HepG2 (cell line): ENCODE data around the gene WDR70. TPM values are rescaled to one million over a fixed set of nuclear protein-coding genes. Genes with fewer than 3 reads are reported as not detected.

Source experiments
- ATAC-seq: fragments of 200-7000 bp; cut with Tn5 transposase; 3 replicates; pipeline ENCODE4 v1.9.1; 2020; ENCODE audit warnings: mild to moderate bottlenecking, moderate library complexity
- BruUV-seq: library from RNA; stranded (reverse); fragments of 400-500 nt; replicated peaks from 2 replicates; lab custom pipeline; 2021; lab: Mats Ljungman, UMichigan
- CTCF ChIA-PET: fragments of 300-600 bp; formaldehyde crosslinking; extraction: SDS; loops from one replicate; lab custom pipeline; 2021; ENCODE audit warnings: low total read pairs, inconsistent platforms, low intra/inter-chr PET ratio; lab: Yijun Ruan, JAX
- POLR2A ChIA-PET: fragments of 350-600 bp; sonication (Branson Sonifier 250); formaldehyde crosslinking; loops from one replicate; lab custom pipeline; 2020; ENCODE audit warnings: antibody characterized with exemption, inconsistent platforms; lab: Yijun Ruan, JAX
- DNase-seq: peaks from one replicate; pipeline ENCODE4 v3.0.0-alpha.2; 2015; ENCODE audit warnings: low spot score
- FAIRE-seq: peaks from 3 replicates; lab custom pipeline; 2011; peaks lifted over from hg19 to GRCh38; lab: Jason Lieb, UNC
- H2AFZ ChIP-seq: one replicate; pipeline ENCODE4 v1.6.1; 2011; ENCODE audit warnings: low read length, inconsistent platforms
- H3K27ac ChIP-seq: fragments of 300-600 bp; 3 replicates; pipeline ENCODE4 v1.8.0; 2011; ENCODE audit warnings: mixed run types, mild to moderate bottlenecking, mixed read lengths, low read length, inconsistent platforms; ENCODE audit not compliant: insufficient read depth; ENCODE audit errors: extremely low read length
- H3K27me3 ChIP-seq, 2 experiments: fragments of 200-600 bp in 1 of 2; 2 replicates in 1 of 2; 3 replicates in 1 of 2; pipeline versions ENCODE4 v1.6.0 to v1.8.0; 2011; ENCODE audit warnings: low read length in 2 of 2, mild to moderate bottlenecking in 2 of 2, moderate library complexity in 2 of 2, inconsistent platforms in 1 of 2; ENCODE audit not compliant: insufficient read depth in 2 of 2, control insufficient read depth in 1 of 2
- H3K36me3 ChIP-seq, 2 experiments: fragments of 200-600 bp in 1 of 2; replicated peaks in 1 of 2; 2 replicates in 1 of 2; 3 replicates in 1 of 2; pipeline versions ENCODE4 v1.5.1 to v1.8.0; 2011; ENCODE audit warnings: low read length in 2 of 2, inconsistent platforms in 1 of 2; ENCODE audit not compliant: insufficient read depth in 2 of 2, control insufficient read depth in 1 of 2
- H3K4me1 ChIP-seq: 2 replicates; pipeline ENCODE4 v1.5.1; 2012; ENCODE audit warnings: low read length, inconsistent platforms; ENCODE audit not compliant: insufficient read depth
- H3K4me2 ChIP-seq: 2 replicates; pipeline ENCODE4 v1.6.0; 2011; ENCODE audit warnings: low read depth, low read length, inconsistent platforms
- H3K4me3 ChIP-seq, 3 experiments: fragments of 200-600 bp in 1 of 3; sonication (generic), shearing (Covaris generic) in 1 of 3; replicated peaks in 1 of 3; 2 replicates each; pipeline ENCODE4 v1.5.1; 2011 to 2016; ENCODE audit warnings: low read length in 3 of 3, inconsistent platforms in 2 of 3, low read depth in 2 of 3, mild to moderate bottlenecking in 2 of 3, control low read depth in 1 of 3, mixed read lengths in 1 of 3; ENCODE audit not compliant: insufficient read depth in 1 of 3
- H3K79me2 ChIP-seq: one replicate; pipeline ENCODE4 v1.6.1; 2011; ENCODE audit warnings: low read length, inconsistent platforms; ENCODE audit not compliant: insufficient read depth
- H3K9ac ChIP-seq: 2 replicates; pipeline ENCODE4 v1.6.0; 2011; ENCODE audit warnings: mild to moderate bottlenecking, low read depth, low read length, inconsistent platforms; ENCODE audit not compliant: insufficient read depth
- H3K9me3 ChIP-seq: 2 replicates; pipeline ENCODE4 v1.5.1; 2012; ENCODE audit warnings: mild to moderate bottlenecking, low read length
- H4K20me1 ChIP-seq: 2 replicates; pipeline ENCODE4 v1.6.0; 2011; ENCODE audit warnings: inconsistent platforms, mild to moderate bottlenecking, low read length, moderate library complexity; ENCODE audit not compliant: insufficient read depth
- HNF1A ChIP-seq, 2 experiments: sonication (generic) in 1 of 2; formaldehyde crosslinking in 1 of 2; IDR thresholded peaks; 2 replicates each; pipeline versions ENCODE4 v1.4.0 to v1.6.1; 2016 to 2020; ENCODE audit warnings: borderline replicate concordance in 1 of 2, low read depth in 1 of 2, mild to moderate bottlenecking in 1 of 2, missing genetic modification reagents in 1 of 2
- NR2F2 ChIP-seq: IDR thresholded peaks from 2 replicates; pipeline ENCODE4 v1.6.1; 2012; ENCODE audit warnings: low read depth, inconsistent platforms, borderline replicate concordance
- SP2 ChIP-seq: sonication (generic); formaldehyde crosslinking; IDR thresholded peaks from 2 replicates; pipeline ENCODE4 v1.5.1; 2020; ENCODE audit warnings: mild to moderate bottlenecking, missing genetic modification reagents
- TBP ChIP-seq: sonication (generic); formaldehyde crosslinking; IDR thresholded peaks from 2 replicates; pipeline ENCODE4 v1.5.0; 2020; ENCODE audit warnings: missing genetic modification reagents
- ZBTB34 ChIP-seq: sonication (generic); formaldehyde crosslinking; IDR thresholded peaks from 2 replicates; pipeline ENCODE4 v1.8.0; 2022; ENCODE audit warnings: mild to moderate bottlenecking, missing genetic modification reagents
- ZMYM3 ChIP-seq: sonication (generic); formaldehyde crosslinking; IDR thresholded peaks from 2 replicates; pipeline ENCODE4 v1.5.1; 2020; ENCODE audit warnings: mild to moderate bottlenecking, missing genetic modification reagents
- ZNF124 ChIP-seq: sonication (generic); formaldehyde crosslinking; IDR thresholded peaks from 2 replicates; pipeline ENCODE4 v1.4.0; 2020; ENCODE audit warnings: missing genetic modification reagents
- ZNF143 ChIP-seq: sonication (generic); formaldehyde crosslinking; IDR thresholded peaks from 2 replicates; pipeline ENCODE4 v1.4.0; 2020; ENCODE audit warnings: missing genetic modification reagents
- ZNF3 ChIP-seq: IDR thresholded peaks from 2 replicates; pipeline ENCODE4 v1.7.0; 2017; ENCODE audit warnings: inconsistent platforms
- ZNF576 ChIP-seq: sonication (generic); formaldehyde crosslinking; IDR thresholded peaks from 2 replicates; pipeline ENCODE4 v1.4.0; 2020; ENCODE audit warnings: mild to moderate bottlenecking, missing genetic modification reagents
- ZNF615 ChIP-seq: sonication (generic); formaldehyde crosslinking; IDR thresholded peaks from 2 replicates; pipeline ENCODE4 v1.5.0; 2020; ENCODE audit warnings: mild to moderate bottlenecking, missing genetic modification reagents, borderline replicate concordance
- ZNF629 ChIP-seq: sonication (generic); formaldehyde crosslinking; conservative IDR thresholded peaks from 2 replicates; pipeline ENCODE4 v1.5.0; 2020; ENCODE audit warnings: missing genetic modification reagents
- WGBS: methylation state at CpG from one replicate; pipeline ENCODE4 v1.1.6; 2017; ENCODE audit warnings: low lambda C conversion rate; 5-methylcytosine and 5-hydroxymethylcytosine counted together
- in situ Hi-C: cut with HindIII; loops from 2 replicates; pipeline ENCODE4 v1.10.0; 2017; ENCODE audit warnings: low pct_unique_long_range_greater_than_20kb; ENCODE audit not compliant: extremely low pct_ligation_motif_present
- intact Hi-C: fragments of 100-400 bp; cut with micrococcal nuclease; formaldehyde crosslinking; loops from one replicate; pipeline ENCODE4 v1.10.0; 2022; ENCODE audit not compliant: unreplicated experiment
- polyA plus RNA-seq, 8 experiments: library from polyadenylated mRNA; depleted of rRNA in 3 of 8; stranded (reverse) in 7 of 8; unstranded in 1 of 8; fragments of >200 nt; fragmentation: Illumina TruSeq in 4 of 8; extraction: Trizol in 4 of 8; gene quantifications; 2 replicates each; pipeline versions ENCODE4 v1.2.1 to v1.2.3, GENCODE V29; 2011 to 2016; ENCODE audit warnings: low read depth in 4 of 8, missing spikeins in 1 of 8, mixed read lengths in 1 of 8; ENCODE audit not compliant: insufficient read depth in 1 of 8
- total RNA-seq, 5 experiments: library from RNA; depleted of rRNA; stranded (reverse); fragments of >200 nt; fragmentation: Illumina TruSeq; extraction: Trizol; gene quantifications; 2 replicates each; pipeline ENCODE4 v1.2.3, GENCODE V29; 2016; ENCODE audit warnings: low read depth in 1 of 5

Gene WDR70
- total and polyA plus RNA-seq, 2 of the 13 experiments (the other 11 are each of a cell fraction or from before 2014, with no cell fraction given) = 14.6 to 30.6 TPM

GRCh38 chr5:37553720-37554404, 174.7 kb downstream of the WDR70 start:
- Histone ChIP-seq H3K27me3 (no peaks in the 10 kb centered on the region), H3K9ac (no peak overlapping the region), H3K27ac (no peak overlapping the region), H4K20me1 (no peaks in the 10 kb centered on the region), H3K79me2 (no peaks in the 10 kb centered on the region), H3K9me3 (no peaks in the 10 kb centered on the region), H3K4me2 (no peak overlapping the region), H2AFZ (no peak overlapping the region), H3K4me3 (no peak overlapping the region), H3K4me1 (0 out of 2 replicates have a peak, but pooled peaks cover 11% of the 10 kb centered on the region), H3K36me3 (no peaks in the 10 kb centered on the region)
- TF ChIP-seq ZNF629 (CRISPR knock-in tag) (0 out of 2 replicates have a peak, but pooled peaks have one; percentile 29), ZNF576 (CRISPR knock-in tag) (no peak)
- WGBS = 95% methylated on average over 2 of the region's 2 CpGs
- BruUV-seq = no TSS peak
- no peak for FAIRE-seq
- ATAC-seq = no peak
- POLR2A ChIA-PET = no interaction called here
- no peak for DNase-seq
- intact Hi-C loops = no loop called here
- CTCF ChIA-PET = interaction anchor here (1.3 to 1.8 kb wide), 2 partner anchors 141 kb away, joined by 3 to 12 read pairs; no protein-coding TSS in a partner anchor
- in situ Hi-C loops = no loop called here

- ATAC-seq = no peak
- no peak overlapping the region for H3K4me2 ChIP-seq
- WGBS = 93% methylated on average over 2 of the region's 2 CpGs
- H3K27me3 ChIP-seq = no peaks in the 10 kb centered on the region
- no peaks in the 10 kb centered on the region for H4K20me1 ChIP-seq
- no peak overlapping the region for H3K27ac ChIP-seq
- H3K4me3 ChIP-seq = no peak overlapping the region
- no peaks in the 10 kb centered on the region for H3K9me3 ChIP-seq
- ChIA-PET CTCF (interaction anchor here (1.8 kb wide), 1 partner anchor 141 kb away, joined by 12 read pairs; no protein-coding TSS in a partner anchor), POLR2A (no interaction called here)
- no peaks in the 10 kb centered on the region for H3K79me2 ChIP-seq
- in situ Hi-C loops = no loop called here
- no peak for DNase-seq
- H2AFZ ChIP-seq = no peak overlapping the region
- H3K4me1 ChIP-seq = 0 out of 2 replicates have a peak, but pooled peaks cover 11% of the 10 kb centered on the region
- H3K9ac ChIP-seq = no peak overlapping the region
- intact Hi-C loops = no loop called here
- no peaks in the 10 kb centered on the region for H3K36me3 ChIP-seq
- BruUV-seq = no TSS peak
- no peak for FAIRE-seq
- no peak for TF ChIP-seq HNF1A (IDR thresholded peaks at IDR 0.05; ENCODE audit: low read depth)
- no peak for TF ChIP-seq HNF1A (CRISPR knock-in tag; IDR thresholded peaks at IDR 0.05; ENCODE audit: borderline replicate concordance)
- TF ChIP-seq NR2F2 = no peak
- no peak for TF ChIP-seq ZNF143 (CRISPR knock-in tag)
- no peak for TF ChIP-seq ZBTB34 (CRISPR knock-in tag)
- no peak for TF ChIP-seq ZMYM3
- TF ChIP-seq SP2 (CRISPR knock-in tag) = no peak
- TF ChIP-seq ZNF124 = no peak
- TF ChIP-seq ZNF615 (CRISPR knock-in tag) = no peak
- no peak for TF ChIP-seq TBP (CRISPR knock-in tag)
- TF ChIP-seq ZNF3 = no peak
Observed at GRCh38 chr5:37554405-37554739, 175.3 kb downstream of the WDR70 start.
